ENCODE measurements around the gene C1orf50.

The C1orf50 gene

GRCh38 chr1:42757892-42758275 is 9.2 kb upstream of the C1orf50 start:
- H3K4me3 ChIP-seq (replicated peaks; ENCODE audit: insufficient read depth, low read length), result no peak overlapping the region
- no peak overlapping the region for H3K27ac ChIP-seq (replicated peaks)
- no peaks in the 10 kb centered on the region for H3K27me3 ChIP-seq (ENCODE audit: insufficient read depth, poor library complexity, severe bottlenecking)
- no peak for TF ChIP-seq GABPA (IDR thresholded peaks at IDR 0.05; ENCODE audit: low read depth)
- no peak for TF ChIP-seq SPI1 (IDR thresholded peaks at IDR 0.05; ENCODE audit: borderline replicate concordance, low read depth)
- no peak for TF ChIP-seq REST (IDR thresholded peaks at IDR 0.05; ENCODE audit: insufficient replicate concordance, low read depth)
- no peak for TF ChIP-seq CTCF (IDR thresholded peaks at IDR 0.05; ENCODE audit: insufficient read depth, low read length)
- no peak for TF ChIP-seq POLR2AphosphoS5 (IDR thresholded peaks at IDR 0.05; ENCODE audit: low read depth)
- DNase-seq (ENCODE audit: low read depth in 1 of 2, low spot score in 1 of 2), result no peak

GRCh38 chr1:42758641-42759040 is 8.4 kb upstream of the C1orf50 start:
- H3K27me3 ChIP-seq (ENCODE audit: insufficient read depth, poor library complexity, severe bottlenecking), result no peaks in the 10 kb centered on the region
- H3K4me3 ChIP-seq (replicated peaks; ENCODE audit: insufficient read depth, low read length), result no peak overlapping the region
- TF ChIP-seq SPI1 (IDR thresholded peaks at IDR 0.05; ENCODE audit: borderline replicate concordance, low read depth), result peak; percentile 51; the same call in 1 of the 2 replicates
- TF ChIP-seq CTCF (IDR thresholded peaks at IDR 0.05; ENCODE audit: insufficient read depth, low read length), result no peak
- peak overlapping the region; percentile 21; the same call in 1 of the 2 replicates for H3K27ac ChIP-seq (replicated peaks)
- peak in 1 of 2 experiments; percentile 52 for DNase-seq (ENCODE audit: low read depth in 1 of 2, low spot score in 1 of 2)

GRCh38 chr1:42759114-42759513 is 7.9 kb upstream of the C1orf50 start:
- TF ChIP-seq POLR2AphosphoS5 (IDR thresholded peaks at IDR 0.05; ENCODE audit: low read depth) (no peak), GABPA (IDR thresholded peaks at IDR 0.05; ENCODE audit: low read depth) (no peak), CTCF (IDR thresholded peaks at IDR 0.05; ENCODE audit: insufficient read depth, low read length) (no peak), REST (IDR thresholded peaks at IDR 0.05; ENCODE audit: insufficient replicate concordance, low read depth) (no peak), SPI1 (IDR thresholded peaks at IDR 0.05; ENCODE audit: borderline replicate concordance, low read depth) (no peak)
- Histone ChIP-seq H3K27ac (replicated peaks) (peak overlapping the region; percentile 24; the same call in 1 of the 2 replicates), H3K27me3 (ENCODE audit: insufficient read depth, poor library complexity, severe bottlenecking) (no peaks in the 10 kb centered on the region), H3K4me3 (replicated peaks; ENCODE audit: insufficient read depth, low read length) (no peak overlapping the region)
- peak in 1 of 2 experiments; percentile 36 for DNase-seq (ENCODE audit: low read depth in 1 of 2, low spot score in 1 of 2)

- no peaks in the 10 kb centered on the region for H3K27me3 ChIP-seq (ENCODE audit: insufficient read depth, poor library complexity, severe bottlenecking)
- no peak overlapping the region for H3K4me3 ChIP-seq (replicated peaks; ENCODE audit: insufficient read depth, low read length)
- TF ChIP-seq CTCF (IDR thresholded peaks at IDR 0.05; ENCODE audit: insufficient read depth, low read length) (no peak), SPI1 (IDR thresholded peaks at IDR 0.05; ENCODE audit: borderline replicate concordance, low read depth) (no peak), GABPA (IDR thresholded peaks at IDR 0.05; ENCODE audit: low read depth) (no peak), REST (IDR thresholded peaks at IDR 0.05; ENCODE audit: insufficient replicate concordance, low read depth) (no peak), POLR2AphosphoS5 (IDR thresholded peaks at IDR 0.05; ENCODE audit: low read depth) (no peak)
- DNase-seq (ENCODE audit: low read depth in 1 of 2, low spot score in 1 of 2), result no peak
- no peak overlapping the region for H3K27ac ChIP-seq (replicated peaks)
These were observed 5.5 kb upstream of the C1orf50 start for GRCh38 chr1:42761567-42761966.

Data from HL-60 (cell line).